ENCODE measurements around the gene TAF9.

Gene TAF9

GRCh38 chr5:69329905-69330489 lies 39.3 kb downstream of the TAF9 start:
- TF ChIP-seq ZFP37 (tag by site-specific recombination; IDR thresholded peaks at IDR 0.05): 0 out of 2 replicates have a peak, but pooled peaks have one; percentile 17
- TF ChIP-seq INSM2 (tag by site-specific recombination; IDR thresholded peaks at IDR 0.05): no peak
- Histone ChIP-seq H3K27ac (ENCODE audit: extremely low read depth, low read depth, low read length) (no peak overlapping the region), H3K4me1 (ENCODE audit: control insufficient read depth, insufficient read depth, low read length) (peaks cover 5% of the 10 kb centered on the region; the same call in 1 of the 2 replicates), H3K9me3 (ENCODE audit: control insufficient read depth, insufficient read depth, low read depth, low read length) (no peaks in the 10 kb centered on the region), H3K36me3 (ENCODE audit: control insufficient read depth in 2 of 2, insufficient read depth in 1 of 2, low read length in 2 of 2) (no peaks in the 10 kb centered on the region; a peak in 1 of 3 replicates), H3K4me3 (ENCODE audit: low read depth, low read length) (no peak overlapping the region)
- CTCF ChIA-PET: no interaction called here
- POLR2A ChIA-PET: no interaction called here

DNA sequence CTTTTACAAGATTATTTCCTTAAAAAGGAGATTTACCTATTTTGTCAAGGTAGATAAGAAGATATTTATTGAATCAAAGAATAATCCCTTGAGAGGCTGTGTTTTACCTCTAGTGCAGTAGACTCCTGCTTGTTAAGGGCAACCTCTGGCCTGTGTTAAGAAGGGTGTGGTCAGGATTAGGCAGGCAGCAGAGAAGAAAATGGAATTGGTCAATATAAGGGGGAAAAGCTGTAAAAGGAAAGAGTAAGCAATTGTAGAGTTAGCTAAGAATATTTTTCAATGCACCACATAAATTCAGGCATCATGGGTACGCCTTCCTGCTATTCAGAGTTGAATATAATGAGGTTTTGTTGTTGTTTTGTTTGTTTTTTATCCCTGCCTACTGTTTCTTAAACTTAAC lies 43.0 kb downstream of the TAF9 start:
- no peak for TF ChIP-seq BCL6B (tag by site-specific recombination; IDR thresholded peaks at IDR 0.05)
- no peak for TF ChIP-seq ZBTB1 (tag by site-specific recombination; IDR thresholded peaks at IDR 0.05)
- no peak for TF ChIP-seq ZNF747 (tag by site-specific recombination; IDR thresholded peaks at IDR 0.05)
- TF ChIP-seq KLF8 (tag by site-specific recombination; IDR thresholded peaks at IDR 0.05): no peak
- peak; percentile 79 for TF ChIP-seq ZBTB17 (tag by site-specific recombination; IDR thresholded peaks at IDR 0.05)
- Histone ChIP-seq H3K4me3 (ENCODE audit: low read depth, low read length) (no peak overlapping the region), H3K36me3 (ENCODE audit: control insufficient read depth in 2 of 2, insufficient read depth in 1 of 2, low read length in 2 of 2) (no peaks in the 10 kb centered on the region; a peak in 1 of 3 replicates), H3K9me3 (ENCODE audit: control insufficient read depth, insufficient read depth, low read depth, low read length) (no peaks in the 10 kb centered on the region), H3K27ac (ENCODE audit: extremely low read depth, low read depth, low read length) (no peak overlapping the region), H3K4me1 (ENCODE audit: control insufficient read depth, insufficient read depth, low read length) (peaks cover 5% of the 10 kb centered on the region; the same call in 1 of the 2 replicates)
- ChIA-PET POLR2A (no interaction called here), CTCF (interaction anchor here (0.6 kb wide), 1 partner anchor 233 kb away, joined by 3 read pairs; no protein-coding TSS in a partner anchor)

DNA sequence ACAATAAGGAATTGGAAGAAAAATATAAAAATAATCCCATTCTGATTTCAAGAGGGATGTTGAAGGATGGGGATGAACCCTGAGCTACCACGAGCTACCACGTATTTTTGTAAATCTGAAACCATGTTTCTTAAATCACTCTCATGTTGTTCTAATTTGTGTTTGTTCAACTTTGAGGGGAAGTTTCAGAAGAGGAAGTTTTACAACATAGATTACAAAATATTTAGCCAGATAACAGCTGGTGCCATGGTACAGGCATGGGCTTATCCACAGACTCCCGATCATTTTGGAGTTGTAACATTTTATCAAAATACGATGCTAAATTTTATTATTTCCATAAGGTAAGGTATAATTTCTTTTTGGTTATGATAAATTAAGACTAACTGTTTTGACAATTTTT lies 51.9 kb downstream of the TAF9 start:
- Histone ChIP-seq H3K27ac (ENCODE audit: extremely low read depth, low read depth, low read length) (no peak overlapping the region), H3K4me1 (ENCODE audit: control insufficient read depth, insufficient read depth, low read length) (no peaks in the 10 kb centered on the region), H3K9me3 (ENCODE audit: control insufficient read depth, insufficient read depth, low read depth, low read length) (no peaks in the 10 kb centered on the region), H3K36me3 (ENCODE audit: control insufficient read depth in 2 of 2, insufficient read depth in 1 of 2, low read length in 2 of 2) (peaks cover 10 to 20% of the 10 kb centered on the region in 2 experiments; a peak in 2 of 3 replicates), H3K4me3 (ENCODE audit: low read depth, low read length) (no peak overlapping the region)
- POLR2A ChIA-PET: no interaction called here
- no peak for TF ChIP-seq KLF16 (tag by site-specific recombination; IDR thresholded peaks at IDR 0.05)
- TF ChIP-seq GLIS2 (tag by site-specific recombination; IDR thresholded peaks at IDR 0.05): no peak
- no peak for TF ChIP-seq HIC1 (tag by site-specific recombination; IDR thresholded peaks at IDR 0.05)
- CTCF ChIA-PET: interaction anchor here (1.3 kb wide), 1 partner anchor 18 kb away, joined by 3 read pairs; no protein-coding TSS in a partner anchor

GRCh38 chr5:69315972-69316371 lies 53.3 kb downstream of the TAF9 start:
- CTCF ChIA-PET: no interaction called here
- POLR2A ChIA-PET: no interaction called here
- H3K36me3 ChIP-seq (ENCODE audit: control insufficient read depth in 2 of 2, insufficient read depth in 1 of 2, low read length in 2 of 2): peaks cover 10 to 26% of the 10 kb centered on the region in 2 experiments; a peak in 2 of 3 replicates

More at GRCh38 chr5:69315972-69316371, 53.3 kb downstream of the TAF9 start:
- Histone ChIP-seq H3K4me3 (ENCODE audit: low read depth, low read length) (no peak overlapping the region), H3K9me3 (ENCODE audit: control insufficient read depth, insufficient read depth, low read depth, low read length) (no peaks in the 10 kb centered on the region), H3K27ac (ENCODE audit: extremely low read depth, low read depth, low read length) (no peak overlapping the region), H3K4me1 (ENCODE audit: control insufficient read depth, insufficient read depth, low read length) (no peaks in the 10 kb centered on the region)
- TF ChIP-seq KLF8 (tag by site-specific recombination; IDR thresholded peaks at IDR 0.05) (no peak), ZNF362 (tag by site-specific recombination; IDR thresholded peaks at IDR 0.05) (0 out of 2 replicates have a peak, but pooled peaks have one; percentile 17)

Measured in HEK293 (cell line).